ENCODE results near the gene HMGCS2.

Gene HMGCS2

GRCh38 chr1:119762953-119763352 lies 5.8 kb downstream of the HMGCS2 start:
- no peak for DNase-seq (ENCODE audit: low read depth)
- TF ChIP-seq, protein P1, sequence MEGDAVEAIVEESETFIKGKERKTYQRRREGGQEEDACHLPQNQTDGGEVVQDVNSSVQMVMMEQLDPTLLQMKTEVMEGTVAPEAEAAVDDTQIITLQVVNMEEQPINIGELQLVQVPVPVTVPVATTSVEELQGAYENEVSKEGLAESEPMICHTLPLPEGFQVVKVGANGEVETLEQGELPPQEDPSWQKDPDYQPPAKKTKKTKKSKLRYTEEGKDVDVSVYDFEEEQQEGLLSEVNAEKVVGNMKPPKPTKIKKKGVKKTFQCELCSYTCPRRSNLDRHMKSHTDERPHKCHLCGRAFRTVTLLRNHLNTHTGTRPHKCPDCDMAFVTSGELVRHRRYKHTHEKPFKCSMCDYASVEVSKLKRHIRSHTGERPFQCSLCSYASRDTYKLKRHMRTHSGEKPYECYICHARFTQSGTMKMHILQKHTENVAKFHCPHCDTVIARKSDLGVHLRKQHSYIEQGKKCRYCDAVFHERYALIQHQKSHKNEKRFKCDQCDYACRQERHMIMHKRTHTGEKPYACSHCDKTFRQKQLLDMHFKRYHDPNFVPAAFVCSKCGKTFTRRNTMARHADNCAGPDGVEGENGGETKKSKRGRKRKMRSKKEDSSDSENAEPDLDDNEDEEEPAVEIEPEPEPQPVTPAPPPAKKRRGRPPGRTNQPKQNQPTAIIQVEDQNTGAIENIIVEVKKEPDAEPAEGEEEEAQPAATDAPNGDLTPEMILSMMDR (IDR thresholded peaks at IDR 0.05; ENCODE audit: low read length, missing control alignments), result no peak
- no peak overlapping the region for H3K4me3 ChIP-seq (replicated peaks; ENCODE audit: low read depth, low read length)

DNA sequence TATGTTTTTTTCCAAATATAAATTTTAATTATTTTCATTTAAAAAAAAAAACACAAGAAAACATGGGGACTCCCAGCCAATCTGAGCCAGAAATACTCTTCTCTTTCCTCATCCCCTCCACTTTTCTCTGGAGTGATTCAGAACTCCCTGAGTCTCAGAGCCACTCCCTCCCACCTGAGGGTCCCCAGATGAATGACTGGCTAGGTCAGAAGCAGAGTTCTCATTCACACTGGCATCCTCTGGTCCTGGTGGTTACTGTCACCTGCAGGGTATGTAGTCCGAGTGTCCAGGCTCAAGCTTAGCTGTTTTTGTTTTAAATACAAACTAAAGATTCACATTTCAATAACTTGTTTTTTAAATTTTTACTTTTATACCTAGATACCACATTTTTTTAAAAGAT lies 6.3 kb downstream of the HMGCS2 start:
- TF ChIP-seq, protein P1 (IDR thresholded peaks at IDR 0.05; ENCODE audit: low read length, missing control alignments), result no peak
- DNase-seq (ENCODE audit: low read depth), result no peak
- no peak overlapping the region for H3K4me3 ChIP-seq (replicated peaks; ENCODE audit: low read depth, low read length)

- TF ChIP-seq, protein P1 (IDR thresholded peaks at IDR 0.05; ENCODE audit: low read length, missing control alignments), result no peak
- DNase-seq (ENCODE audit: low read depth), result no peak
- H3K4me3 ChIP-seq (replicated peaks; ENCODE audit: low read depth, low read length), result no peak overlapping the region
Measured at GRCh38 chr1:119758584-119758983, 10.1 kb downstream of the HMGCS2 start.

DNA sequence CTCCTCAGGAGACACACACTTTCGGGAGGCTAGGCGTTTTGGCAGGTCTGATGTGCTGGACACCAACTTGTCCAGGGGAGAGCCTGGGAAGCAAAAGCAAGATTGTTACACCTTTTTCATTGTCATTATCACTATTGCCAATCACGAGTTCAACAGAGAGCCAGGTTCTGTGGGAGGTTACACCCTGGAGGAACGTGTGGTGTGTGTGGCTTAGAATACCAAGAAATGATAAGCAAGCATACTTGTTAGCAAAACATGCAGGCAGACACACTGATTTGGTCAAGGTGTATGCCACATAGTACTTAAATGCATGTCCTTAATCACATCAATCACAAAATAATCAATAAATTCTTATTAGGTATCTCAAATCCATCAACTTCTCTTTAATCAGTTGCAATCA lies 16.1 kb downstream of the HMGCS2 start:
- DNase-seq (ENCODE audit: low read depth), result no peak
- no peak overlapping the region for H3K4me3 ChIP-seq (replicated peaks; ENCODE audit: low read depth, low read length)
- TF ChIP-seq, protein P1 (IDR thresholded peaks at IDR 0.05; ENCODE audit: low read length, missing control alignments), result no peak

DNA sequence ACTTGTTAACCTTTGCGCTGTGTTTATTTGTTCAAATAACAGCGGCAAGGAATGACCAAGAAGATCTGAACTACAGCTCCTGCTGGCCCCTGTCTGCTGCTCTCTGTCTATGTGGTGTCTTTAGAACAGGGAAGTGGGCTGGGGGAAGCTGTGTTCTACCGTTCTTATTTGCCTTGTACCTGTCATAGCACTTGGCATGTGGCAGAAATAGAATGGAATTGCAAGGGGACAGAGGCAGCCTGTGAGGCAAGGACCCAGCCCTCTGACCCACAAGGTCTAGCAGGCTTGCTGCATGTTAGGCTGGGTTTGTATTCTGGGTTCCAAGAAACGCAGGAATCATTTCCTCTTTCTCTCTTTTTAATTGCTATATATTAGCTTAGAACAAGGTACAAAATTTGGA lies 20.7 kb downstream of the HMGCS2 start:
- no peak for DNase-seq (ENCODE audit: low read depth)
- H3K4me3 ChIP-seq (replicated peaks; ENCODE audit: low read depth, low read length), result no peak overlapping the region
- TF ChIP-seq, protein P1 (IDR thresholded peaks at IDR 0.05; ENCODE audit: low read length, missing control alignments), result no peak

DNA sequence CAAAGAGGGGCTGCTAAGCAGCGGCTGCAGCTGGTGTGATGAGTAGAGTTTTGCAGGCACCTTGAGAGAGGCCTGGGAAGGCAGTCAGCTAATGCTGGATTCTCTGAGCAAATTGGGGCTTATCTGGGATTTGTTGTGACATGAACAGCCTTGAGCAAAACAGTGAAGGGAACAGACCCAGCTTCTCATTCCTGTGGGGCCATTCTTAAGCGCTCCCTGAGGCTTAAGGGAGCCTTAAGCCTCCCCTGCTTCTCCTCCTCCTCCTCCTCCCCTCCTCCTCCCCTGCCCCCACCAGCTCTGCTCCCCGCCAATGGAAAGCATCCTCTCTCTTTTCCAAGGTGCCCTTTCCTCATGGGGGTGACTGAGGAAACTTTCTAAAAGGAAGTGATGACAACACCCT lies 21.3 kb downstream of the HMGCS2 start:
- TF ChIP-seq, protein P1 (IDR thresholded peaks at IDR 0.05; ENCODE audit: low read length, missing control alignments), result no peak
- DNase-seq (ENCODE audit: low read depth), result peak; percentile 9
- no peak overlapping the region for H3K4me3 ChIP-seq (replicated peaks; ENCODE audit: low read depth, low read length)

DNA sequence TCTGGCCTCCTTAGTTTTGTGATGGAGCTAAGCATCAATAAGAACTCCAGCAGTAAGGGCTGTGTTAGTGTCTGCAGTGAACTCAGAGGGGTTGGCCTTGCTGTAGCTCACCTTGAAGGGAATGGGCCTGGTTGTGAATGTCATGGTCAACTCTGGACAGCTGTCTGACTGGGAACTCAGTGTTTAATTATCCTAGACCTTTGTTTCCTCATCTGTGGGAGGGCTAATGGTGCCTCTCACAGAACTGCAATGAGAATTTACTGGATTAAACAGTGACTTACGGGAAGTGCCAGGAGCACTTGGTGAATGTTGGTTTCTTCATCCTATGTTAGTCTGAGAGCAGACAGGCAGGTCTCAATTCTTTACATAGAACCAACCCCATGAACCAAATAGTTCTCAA lies 23.7 kb downstream of the HMGCS2 start:
- TF ChIP-seq, protein P1 (IDR thresholded peaks at IDR 0.05; ENCODE audit: low read length, missing control alignments), result no peak
- H3K4me3 ChIP-seq (replicated peaks; ENCODE audit: low read depth, low read length), result no peak overlapping the region
- no peak for DNase-seq (ENCODE audit: low read depth)
